Measurements from ENCODE around the gene NAALADL2.

- TF ChIP-seq POLR2AphosphoS5 (IDR thresholded peaks at IDR 0.05), result no peak
- no peak for TF ChIP-seq CTCF (IDR thresholded peaks at IDR 0.05; ENCODE audit: poor library complexity, severe bottlenecking)
- no peak for TF ChIP-seq EZH2 (IDR thresholded peaks at IDR 0.05; ENCODE audit: borderline replicate concordance, insufficient read depth, low read length, poor library complexity, severe bottlenecking)
- TF ChIP-seq MXI1 (conservative IDR thresholded peaks at IDR 0.05; ENCODE audit: poor library complexity, severe bottlenecking), result no peak
- no peak for TF ChIP-seq REST (IDR thresholded peaks at IDR 0.05; ENCODE audit: borderline replicate concordance)
- TF ChIP-seq RAD21 (conservative IDR thresholded peaks at IDR 0.05), result no peak
- no peak for TF ChIP-seq TAF1 (IDR thresholded peaks at IDR 0.05; ENCODE audit: low read depth)
Measured at GRCh38 chr3:175432376-175433025, 573.4 kb downstream of the NAALADL2 start.
